ENCODE measurements around the gene PHYHIPL. TPM values are rescaled to one million over a fixed set of nuclear protein-coding genes. Genes with fewer than 3 reads are reported as not detected.

Gene PHYHIPL
- polyA plus RNA-seq (2012; rRNA removed) = 0.44 and 1.6 TPM in 2 replicates
- 3.0 and 3.8 TPM in 2 replicates for polyA plus RNA-seq (2012; cell fraction: cytosol; rRNA removed)
- 0.33 and 0.55 TPM in 2 replicates for polyA plus RNA-seq (2012; cell fraction: nucleus; rRNA removed)

GRCh38 chr10:59176241-59177030, at the start of gene PHYHIPL:
Gene PHYHIPL, plus strand, starts transcription at chr10:59176643. Its CDS starts 211 bp downstream, at chr10:59176854.
- peaks cover 0 to 6% of the 10 kb centered on the region in 2 experiments; a peak in 2 of 4 replicates for H3K4me1 ChIP-seq (ENCODE audit: control insufficient read depth in 1 of 2, insufficient read depth in 2 of 2, low read depth in 1 of 2, low read length in 1 of 2)
- peaks cover 18% of the 10 kb centered on the region for H3K27me3 ChIP-seq (ENCODE audit: insufficient read depth)
- POLR2A ChIA-PET = interaction anchor here (0.9 to 2.5 kb wide), 8 partner anchors 11 to 730 kb away, joined by 3 to 12 read pairs (median 4); partner anchors contain the start of gene CCDC6
- no peak within 1 kb of the TSS for H2AFZ ChIP-seq (ENCODE audit: low read depth)
- no peak within 1 kb of the TSS for H3K9ac ChIP-seq
- H4K20me1 ChIP-seq (ENCODE audit: insufficient read depth) = no peaks in the 10 kb centered on the region
- H3K27ac ChIP-seq (ENCODE audit: low read depth in 2 of 2, low read length in 1 of 2) = peak within 1 kb of the TSS in 1 of 2 experiments; percentile 97; a peak in 2 of 4 replicates
- H3K4me2 ChIP-seq = peak within 1 kb of the TSS; percentile 82
- H3K79me2 ChIP-seq (ENCODE audit: insufficient read depth) = no peaks in the 10 kb centered on the region
- H3K36me3 ChIP-seq (replicated peaks in 1 of 2; ENCODE audit: control insufficient read depth in 1 of 2, insufficient read depth in 2 of 2, low read length in 1 of 2) = no peaks in the 10 kb centered on the region
- H3K9me3 ChIP-seq = no peaks in the 10 kb centered on the region
- peak; percentile 88 for DNase-seq
- H3K4me3 ChIP-seq (ENCODE audit: low read depth in 2 of 2, low read length in 1 of 2) = peak within 1 kb of the TSS; percentile 45 to 61; a peak in 3 of 4 replicates
- TF ChIP-seq TAF1 (IDR thresholded peaks at IDR 0.05; ENCODE audit: borderline replicate concordance, low read depth, low read length) (no peak), SIN3A (IDR thresholded peaks at IDR 0.05; ENCODE audit: borderline replicate concordance, low read depth, low read length) (no peak), RAD21 (IDR thresholded peaks at IDR 0.05; ENCODE audit: low read length) (no peak; the same call in 1 of the 2 replicates), PBX3 (IDR thresholded peaks at IDR 0.05) (no peak), SMC3 (IDR thresholded peaks at IDR 0.05; ENCODE audit: low read depth, low read length) (no peak), NRF1 (IDR thresholded peaks at IDR 0.05; ENCODE audit: low read depth, low read length) (peak; percentile 46; the same call in 1 of the 2 replicates), MXI1 (IDR thresholded peaks at IDR 0.05; ENCODE audit: low read depth, low read length) (no peak; the same call in 1 of the 2 replicates), JUND (IDR thresholded peaks at IDR 0.05) (no peak), EZH2phosphoT487 (IDR thresholded peaks at IDR 0.05; ENCODE audit: borderline replicate concordance, low read depth) (no peak), USF1 (IDR thresholded peaks at IDR 0.05; ENCODE audit: borderline replicate concordance, low read depth) (no peak), CHD2 (IDR thresholded peaks at IDR 0.05; ENCODE audit: low read length, partially characterized antibody) (peak; percentile 43), RFX5 (IDR thresholded peaks at IDR 0.05; ENCODE audit: low read length) (no peak), POLR2AphosphoS5 (IDR thresholded peaks at IDR 0.05; ENCODE audit: low read depth, low read length) (0 out of 2 replicates have a peak, but pooled peaks have one; percentile 14), TCF12 (IDR thresholded peaks at IDR 0.05) (no peak), IRF3 (IDR thresholded peaks at IDR 0.05; ENCODE audit: low read depth, low read length) (no peak), RXRA (IDR thresholded peaks at IDR 0.05; ENCODE audit: borderline replicate concordance, low read depth) (no peak), NFIC (IDR thresholded peaks at IDR 0.05; ENCODE audit: borderline replicate concordance) (no peak), MEF2A (IDR thresholded peaks at IDR 0.05; ENCODE audit: borderline replicate concordance, low read depth) (no peak), CTCF (IDR thresholded peaks at IDR 0.05) (no peak), FOXJ3 (CRISPR knock-in tag; IDR thresholded peaks at IDR 0.05) (no peak)
- H3K9me2 ChIP-seq = no peaks in the 10 kb centered on the region
- WGBS (ENCODE audit: low lambda C conversion rate) = 4% methylated on average over 21 of the region's 90 CpGs
- CTCF ChIA-PET = interaction anchor here (0.6 to 3.2 kb wide), 11 partner anchors 9 to 762 kb away, joined by 3 to 7 read pairs (median 4); no protein-coding TSS in a partner anchor
- no peaks in the 10 kb centered on the region for H3F3A ChIP-seq (replicated peaks; ENCODE audit: insufficient read depth)
